Stimulated activated naive CD4-positive, alpha-beta T cell treated with Interleukin-2 at 50 U/mL for 16 hours (primary cell): ENCODE results near the gene ABHD3.
A peak's percentile ranks its signal among the peaks of the same experiment; 100 is the strongest.
"Not testable (repeated sequence)": the region's sequence is repeated elsewhere in the genome, so short reads cannot be mapped to it uniquely, and the experiment has no call there.

ENCODE experiments used
- DNase-seq: peaks from one replicate; lab custom pipeline; 2025; lab: John Stamatoyannopoulos, UW

ABHD3 gene

GRCh38 chr18:21650311-21650710 is 54.3 kb downstream of the ABHD3 start:
- no peak for DNase-seq

GRCh38 chr18:21640375-21640774 is 64.2 kb downstream of the ABHD3 start:
- DNase-seq = not testable (repeated sequence)

- no peak for DNase-seq
Measured at GRCh38 chr18:21638822-21639221, 65.8 kb downstream of the ABHD3 start.

- DNase-seq = no peak
Measured at GRCh38 chr18:21636769-21637168, 67.8 kb downstream of the ABHD3 start.

GRCh38 chr18:21634588-21635199 is 69.9 kb downstream of the ABHD3 start:
- no peak for DNase-seq

- no peak for DNase-seq
Measured at GRCh38 chr18:21632393-21632792, 72.2 kb downstream of the ABHD3 start.

- DNase-seq = no peak
Measured at GRCh38 chr18:21629089-21629832, 75.3 kb downstream of the ABHD3 start.

GRCh38 chr18:21621640-21622039 is 82.9 kb downstream of the ABHD3 start:
- not testable (repeated sequence) for DNase-seq

- peak; percentile 84 for DNase-seq
Measured at GRCh38 chr18:21612125-21613039, 92.2 kb downstream of the ABHD3 start, which contains the start of gene SNRPD1. Gene SNRPD1, plus strand, starts transcription at chr18:21612314. Its CDS starts 116 bp downstream, at chr18:21612430.

- not testable (repeated sequence) for DNase-seq
Measured at GRCh38 chr18:21611401-21612124, 93.0 kb downstream of the ABHD3 start.

- DNase-seq = no peak
Measured at GRCh38 chr18:21605213-21605612, 99.4 kb downstream of the ABHD3 start.

GRCh38 chr18:21604671-21605070 is 99.9 kb downstream of the ABHD3 start:
- no peak for DNase-seq

- no peak for DNase-seq
Measured at GRCh38 chr18:21602299-21602587, 102.3 kb downstream of the ABHD3 start.
